GM12878 (cell line): ENCODE data around the gene USO1. TPM values are rescaled to one million over a fixed set of nuclear protein-coding genes. Genes with fewer than 3 reads are reported as not detected.
A peak's percentile ranks its signal among the peaks of the same experiment; 100 is the strongest.

ENCODE experiments used
- ATAC-seq: fragments of 200-7000 bp; cut with Tn5 transposase; 3 replicates; pipeline ENCODE4 v1.9.1; 2020; ENCODE audit warnings: mild to moderate bottlenecking, moderate library complexity
- BruUV-seq: library from RNA; stranded (reverse); fragments of 400-500 nt; replicated peaks from 2 replicates; lab custom pipeline; 2021; lab: Mats Ljungman, UMichigan
- CTCF ChIA-PET: fragments of 300-600 bp; sonication (Branson Sonifier 250); formaldehyde crosslinking; extraction: SDS; loops from one replicate; lab custom pipeline; 2021; ENCODE audit warnings: inconsistent platforms; lab: Yijun Ruan, JAX
- POLR2A ChIA-PET: fragments of 350-600 bp; formaldehyde crosslinking; extraction: SDS; loops from one replicate; lab custom pipeline; 2021; ENCODE audit warnings: inconsistent platforms; lab: Charles Lee
- RAD21 ChIA-PET: fragments of 300-600 bp; sonication (Branson Sonifier 250); formaldehyde crosslinking; loops from one replicate; lab custom pipeline; 2023; ENCODE audit warnings: antibody characterized with exemption; ENCODE audit not compliant: unreplicated experiment; lab: Charles Lee
- SMC1A ChIA-PET: fragments of 300-600 bp; sonication (Branson Sonifier 250); formaldehyde crosslinking; loops from one replicate; lab custom pipeline; 2023; ENCODE audit not compliant: unreplicated experiment, uncharacterized antibody; lab: Charles Lee
- DNase-seq: peaks from one replicate; pipeline ENCODE4 v3.0.0-alpha.2; 2011; ENCODE audit warnings: low read depth, low spot score
- FAIRE-seq: peaks from 3 replicates; lab custom pipeline; 2011; peaks lifted over from hg19 to GRCh38; lab: Jason Lieb, UNC
- H2AFZ ChIP-seq: 2 replicates; pipeline ENCODE4 v1.6.0; 2011; ENCODE audit warnings: low read depth, low read length, control low read depth; ENCODE audit not compliant: control insufficient read depth
- H3K27ac ChIP-seq: 2 replicates; pipeline ENCODE4 v1.5.1; 2011; ENCODE audit warnings: control low read depth; ENCODE audit not compliant: control insufficient read depth, insufficient read depth
- H3K27me3 ChIP-seq, 2 experiments: replicated peaks in 1 of 2; 2 replicates each; pipeline versions ENCODE4 v1.6.0 to v1.6.1; 2011; ENCODE audit warnings: low read length in 1 of 2; ENCODE audit not compliant: control insufficient read depth in 2 of 2, insufficient read depth in 2 of 2
- H3K36me3 ChIP-seq, 2 experiments: 2 replicates each; pipeline ENCODE4 v1.5.1; 2011; ENCODE audit warnings: low read length in 1 of 2; ENCODE audit not compliant: control insufficient read depth in 2 of 2, insufficient read depth in 2 of 2
- H3K4me1 ChIP-seq: 2 replicates; pipeline ENCODE4 v1.6.1; 2011; ENCODE audit warnings: mild to moderate bottlenecking, low read length, moderate library complexity, mixed read lengths; ENCODE audit not compliant: control insufficient read depth, insufficient read depth
- H3K4me2 ChIP-seq: 2 replicates; pipeline ENCODE4 v1.6.0; 2011; ENCODE audit warnings: control low read depth; ENCODE audit not compliant: control insufficient read depth, insufficient read depth
- H3K4me3 ChIP-seq: fragments of 200-600 bp; sonication (generic); 2 replicates; pipeline ENCODE4 v1.5.1; 2016
- H3K79me2 ChIP-seq: 2 replicates; pipeline ENCODE4 v1.6.0; 2011; ENCODE audit warnings: low read length; ENCODE audit not compliant: control insufficient read depth, insufficient read depth
- H3K9ac ChIP-seq: 2 replicates; pipeline ENCODE4 v1.8.0; 2011; ENCODE audit warnings: low read length, control low read depth, mixed read lengths; ENCODE audit not compliant: control insufficient read depth, insufficient read depth
- H3K9me3 ChIP-seq: replicated peaks from 3 replicates; pipeline ENCODE4 v1.5.1; 2011; ENCODE audit warnings: mild to moderate bottlenecking, low read length; ENCODE audit not compliant: control insufficient read depth, insufficient read depth
- H4K20me1 ChIP-seq: 2 replicates; pipeline ENCODE4 v1.6.0; 2011; ENCODE audit not compliant: control insufficient read depth, insufficient read depth
- BRCA1 ChIP-seq: IDR thresholded peaks from 2 replicates; pipeline ENCODE4 v1.6.1; 2011; ENCODE audit warnings: low read depth, low read length, improper control_type of control experiment
- CBX5 ChIP-seq: sonication (generic); IDR thresholded peaks from 2 replicates; pipeline ENCODE4 v1.6.1; 2016; ENCODE audit warnings: low read depth, moderate library complexity, mild to moderate bottlenecking, inconsistent platforms
- CHD4 ChIP-seq: fragments of 200-600 bp; sonication (generic); IDR thresholded peaks from 2 replicates; pipeline ENCODE4 v1.6.1; 2016; ENCODE audit warnings: mild to moderate bottlenecking
- CTCF ChIP-seq, 3 experiments: IDR thresholded peaks in 2 of 3; conservative IDR thresholded peaks in 1 of 3; 2 replicates each; pipeline ENCODE4 v1.5.1; 2011; ENCODE audit warnings: low read depth in 3 of 3, low read length in 3 of 3, mild to moderate bottlenecking in 3 of 3, control low read depth in 2 of 3, moderate library complexity in 2 of 3, inconsistent platforms in 1 of 3, mixed read lengths in 1 of 3; ENCODE audit not compliant: control insufficient read depth in 2 of 3, insufficient read depth in 1 of 3; ENCODE audit errors: extremely low read depth in 1 of 3
- IKZF1 ChIP-seq: fragments of 450-650 bp; conservative IDR thresholded peaks from 2 replicates; pipeline ENCODE4 v1.6.1; 2017; ENCODE audit warnings: antibody characterized with exemption, mild to moderate bottlenecking
- IRF4 ChIP-seq: IDR thresholded peaks from 2 replicates; pipeline ENCODE4 v1.6.1; 2011; ENCODE audit warnings: low read depth, low read length
- KLF5 ChIP-seq: fragments of 450-650 bp; IDR thresholded peaks from 2 replicates; pipeline ENCODE4 v1.6.1; 2014; ENCODE audit warnings: mild to moderate bottlenecking; ENCODE audit not compliant: partially characterized antibody
- NR2C1 ChIP-seq: fragments of 450-650 bp; IDR thresholded peaks from 2 replicates; pipeline ENCODE4 v1.6.1; 2017; ENCODE audit warnings: antibody characterized with exemption, mild to moderate bottlenecking, moderate library complexity
- REST ChIP-seq: IDR thresholded peaks from 2 replicates; pipeline ENCODE4 v1.6.1; 2012; ENCODE audit warnings: mild to moderate bottlenecking, low read depth, low read length
- SIX5 ChIP-seq: IDR thresholded peaks from 2 replicates; pipeline ENCODE4 v1.6.1; 2011; ENCODE audit warnings: mild to moderate bottlenecking, low read depth, low read length, moderate library complexity; ENCODE audit not compliant: severe bottlenecking
- SMARCA5 ChIP-seq: fragments of 450-650 bp; IDR thresholded peaks from 2 replicates; pipeline ENCODE4 v1.6.1; 2017; ENCODE audit warnings: mild to moderate bottlenecking
- TCF7 ChIP-seq: IDR thresholded peaks from 2 replicates; pipeline ENCODE4 v1.6.1; 2014; ENCODE audit warnings: antibody characterized with exemption, borderline replicate concordance
- ZNF622 ChIP-seq: fragments of 450-650 bp; IDR thresholded peaks from 2 replicates; pipeline ENCODE4 v1.6.1; 2017; ENCODE audit warnings: mild to moderate bottlenecking, inconsistent platforms
- WGBS: methylation state at CpG from one replicate; pipeline ENCODE4 v1.1.6; 2016; ENCODE audit warnings: low lambda C conversion rate; ENCODE audit not compliant: insufficient replicate concordance, insufficient coverage; ENCODE audit errors: missing lambda C conversion rate; 5-methylcytosine and 5-hydroxymethylcytosine counted together
- in situ Hi-C: fragments of 300-500 bp; cut with MboI; formaldehyde crosslinking; loops from 9 replicates; pipeline ENCODE4 v1.14.3; 2018; ENCODE audit warnings: mixed read lengths
- intact Hi-C: fragments of 100-400 bp; cut with micrococcal nuclease; formaldehyde crosslinking; loops from one replicate; pipeline ENCODE4 v1.14.2; 2022; ENCODE audit not compliant: unreplicated experiment
- polyA plus RNA-seq, 11 experiments: library from polyadenylated mRNA; depleted of rRNA in 4 of 11; unstranded in 6 of 11; stranded (reverse) in 5 of 11; fragments of >200 nt; fragmentation: Nextera tagmentation in 4 of 11; fragmentation: Illumina TruSeq in 1 of 11; extraction: Ambion mirVana in 4 of 11; extraction: Trizol in 1 of 11; gene quantifications; 1 replicate in 1 of 11; 2 replicates in 10 of 11; pipeline versions ENCODE4 v1.2.1 to v1.2.3, GENCODE V29; 2011 to 2016; ENCODE audit warnings: inconsistent platforms in 2 of 11, missing spikeins in 2 of 11, low read depth in 1 of 11
- total RNA-seq, 4 experiments: library from RNA; depleted of rRNA in 3 of 4; stranded (reverse); fragments of >200 nt in 3 of 4; fragmentation: Illumina TruSeq in 1 of 4; extraction: Trizol in 1 of 4; gene quantifications; 2 replicates each; pipeline versions ENCODE4 v1.2.1 to v1.2.3, GENCODE V29; 2013 to 2021
- TF ChIP-seq, protein P1 (sequence below): fragments of 450-650 bp; IDR thresholded peaks from 2 replicates; pipeline ENCODE4 v1.6.1; 2017; ENCODE audit warnings: mild to moderate bottlenecking
- TF ChIP-seq, protein P2 (sequence below): IDR thresholded peaks from 2 replicates; pipeline ENCODE4 v1.6.1; 2011; ENCODE audit warnings: borderline replicate concordance, low read depth, mild to moderate bottlenecking, moderate library complexity, mixed read lengths, low read length; ENCODE audit not compliant: insufficient read depth; ENCODE audit errors: extremely low read length

USO1 gene
- total and polyA plus RNA-seq, 10 of the 15 experiments (the other 5 are each of a cell fraction or from before 2014, with no cell fraction given) = 19.4 to 79.7 (median 59.6) TPM

- no peaks in the 10 kb centered on the region; a peak in 1 of 4 replicates for H3K36me3 ChIP-seq
- no peak for DNase-seq
- RAD21 ChIA-PET = interaction anchor here (0.7 to 2.1 kb wide), 7 partner anchors 10 to 80 kb away, joined by 3 to 8 read pairs (median 3); no protein-coding TSS in a partner anchor
- 98% methylated on average over 3 of the region's 3 CpGs for WGBS
- no peak overlapping the region for H2AFZ ChIP-seq
- peak overlapping the region; percentile 35 for H3K27ac ChIP-seq
- H3K27me3 ChIP-seq = no peaks in the 10 kb centered on the region
- peaks cover 12% of the 10 kb centered on the region for H3K4me1 ChIP-seq
- no peaks in the 10 kb centered on the region for H4K20me1 ChIP-seq
- CTCF ChIA-PET = interaction anchor here (0.6 to 4.8 kb wide), 5 partner anchors 28 to 122 kb away, joined by 3 to 40 read pairs (median 4); partner anchors contain the start of gene G3BP2
- peak overlapping the region; percentile 43 for H3K9ac ChIP-seq
- H3K4me2 ChIP-seq = peak overlapping the region; percentile 91
- POLR2A ChIA-PET = interaction anchor here (0.7 to 2.3 kb wide), 10 partner anchors 14 to 213 kb away, joined by 3 to 7 read pairs (median 4); partner anchors contain the start of genes G3BP2, ODAPH, RCHY1 and THAP6
- peak overlapping the region; percentile 93 for H3K4me3 ChIP-seq
- in situ Hi-C loops (no loop called here), intact Hi-C loops (loop anchor here (5.0 kb wide), 1 partner anchor 214 kb away; the partner anchor contains the start of genes RCHY1 and THAP6)
- no peak for TF ChIP-seq KLF5
- TF ChIP-seq CTCF (IDR thresholded peaks at IDR 0.05 in 2 of 3, conservative IDR thresholded peaks at IDR 0.05 in 1 of 3; ENCODE audit: control insufficient read depth in 2 of 3, extremely low read depth in 1 of 3, insufficient read depth in 1 of 3, low read depth in 3 of 3, low read length in 3 of 3) = no peak
- TF ChIP-seq CBX5 = no peak
- TF ChIP-seq REST = no peak
- TF ChIP-seq, protein P1, sequence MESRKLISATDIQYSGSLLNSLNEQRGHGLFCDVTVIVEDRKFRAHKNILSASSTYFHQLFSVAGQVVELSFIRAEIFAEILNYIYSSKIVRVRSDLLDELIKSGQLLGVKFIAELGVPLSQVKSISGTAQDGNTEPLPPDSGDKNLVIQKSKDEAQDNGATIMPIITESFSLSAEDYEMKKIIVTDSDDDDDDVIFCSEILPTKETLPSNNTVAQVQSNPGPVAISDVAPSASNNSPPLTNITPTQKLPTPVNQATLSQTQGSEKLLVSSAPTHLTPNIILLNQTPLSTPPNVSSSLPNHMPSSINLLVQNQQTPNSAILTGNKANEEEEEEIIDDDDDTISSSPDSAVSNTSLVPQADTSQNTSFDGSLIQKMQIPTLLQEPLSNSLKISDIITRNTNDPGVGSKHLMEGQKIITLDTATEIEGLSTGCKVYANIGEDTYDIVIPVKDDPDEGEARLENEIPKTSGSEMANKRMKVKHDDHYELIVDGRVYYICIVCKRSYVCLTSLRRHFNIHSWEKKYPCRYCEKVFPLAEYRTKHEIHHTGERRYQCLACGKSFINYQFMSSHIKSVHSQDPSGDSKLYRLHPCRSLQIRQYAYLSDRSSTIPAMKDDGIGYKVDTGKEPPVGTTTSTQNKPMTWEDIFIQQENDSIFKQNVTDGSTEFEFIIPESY = no peak
- TF ChIP-seq SIX5 = no peak
- TF ChIP-seq CHD4 = no peak
- no peak for TF ChIP-seq BRCA1
- TF ChIP-seq IKZF1 = no peak
- TF ChIP-seq, protein P2, sequence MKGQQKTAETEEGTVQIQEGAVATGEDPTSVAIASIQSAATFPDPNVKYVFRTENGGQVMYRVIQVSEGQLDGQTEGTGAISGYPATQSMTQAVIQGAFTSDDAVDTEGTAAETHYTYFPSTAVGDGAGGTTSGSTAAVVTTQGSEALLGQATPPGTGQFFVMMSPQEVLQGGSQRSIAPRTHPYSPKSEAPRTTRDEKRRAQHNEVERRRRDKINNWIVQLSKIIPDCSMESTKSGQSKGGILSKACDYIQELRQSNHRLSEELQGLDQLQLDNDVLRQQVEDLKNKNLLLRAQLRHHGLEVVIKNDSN = no peak
- TF ChIP-seq NR2C1 = no peak
- no peak for TF ChIP-seq IRF4
- TF ChIP-seq TCF7 = no peak
- no peak for TF ChIP-seq ZNF622
- TF ChIP-seq SMARCA5 = no peak
- SMC1A ChIA-PET = interaction anchor here (0.6 to 6.9 kb wide), 6 partner anchors 11 to 214 kb away, joined by 3 to 98 read pairs (median 4); partner anchors contain the start of gene G3BP2
- FAIRE-seq = no peak
- peaks cover 72% of the 10 kb centered on the region for H3K79me2 ChIP-seq
- no TSS peak for BruUV-seq
- no peaks in the 10 kb centered on the region for H3K9me3 ChIP-seq
- ATAC-seq = no peak
Measured at GRCh38 chr4:75726577-75726976, 2.2 kb downstream of the USO1 start.
